Occipital lobe (tissue), 2 donors: ENCODE results near the gene MRPS11. TPM values are rescaled to one million over a fixed set of nuclear protein-coding genes. Genes with fewer than 3 reads are reported as not detected.
A peak's percentile ranks its signal among the peaks of the same experiment; 100 is the strongest.
"Not testable (repeated sequence)": the region's sequence is repeated elsewhere in the genome, so short reads cannot be mapped to it uniquely, and the experiment has no call there.

Source experiments
- DNase-seq: peaks from one replicate; lab custom pipeline; 2025; lab: John Stamatoyannopoulos, UW
- total RNA-seq: library from RNA; depleted of rRNA; stranded (reverse); fragments of >200 nt; gene quantifications from one replicate; pipeline ENCODE4 v1.2.3, GENCODE V29; 2014

The MRPS11 gene
- 16.7 TPM for total RNA-seq

- peak; percentile 77 for DNase-seq
These were observed at the start of gene MRPS11, which contains the start of gene MRPL46 for GRCh38 chr15:88467073-88467934. TSS of gene MRPS11 (plus strand) at chr15:88467708. CDS start at chr15:88467718, 10 bp downstream. TSS of gene MRPL46 (minus strand) at chr15:88467388. CDS start at chr15:88467377, 11 bp downstream.

GRCh38 chr15:88419830-88420229 is 47.7 kb upstream of the MRPS11 start:
- DNase-seq = no peak

- no peak for DNase-seq
These were observed 44.2 kb upstream of the MRPS11 start for GRCh38 chr15:88423331-88423730.

GRCh38 chr15:88426304-88426703 is 41.2 kb upstream of the MRPS11 start:
- no peak for DNase-seq

GRCh38 chr15:88428053-88428452 is 39.5 kb upstream of the MRPS11 start:
- no peak for DNase-seq

- DNase-seq = no peak
These were observed 38.5 kb upstream of the MRPS11 start for GRCh38 chr15:88428805-88429605.

- no peak for DNase-seq
These were observed 37.5 kb upstream of the MRPS11 start for GRCh38 chr15:88430051-88430450.

GRCh38 chr15:88431441-88431840 is 36.1 kb upstream of the MRPS11 start:
- no peak for DNase-seq

GRCh38 chr15:88433046-88433685 is 34.3 kb upstream of the MRPS11 start:
- DNase-seq = no peak

- not testable (repeated sequence) for DNase-seq
These were observed 33.4 kb upstream of the MRPS11 start for GRCh38 chr15:88434106-88434505.

- DNase-seq = no peak
These were observed 29.3 kb upstream of the MRPS11 start for GRCh38 chr15:88438181-88438580.

GRCh38 chr15:88440021-88440420 is 27.5 kb upstream of the MRPS11 start:
- DNase-seq = no peak

GRCh38 chr15:88441076-88441730 is 26.3 kb upstream of the MRPS11 start:
- no peak for DNase-seq

GRCh38 chr15:88447206-88447605 is 20.3 kb upstream of the MRPS11 start:
- no peak for DNase-seq

GRCh38 chr15:88447741-88448140 is 19.8 kb upstream of the MRPS11 start:
- no peak for DNase-seq

- no peak for DNase-seq
These were observed 18.5 kb upstream of the MRPS11 start for GRCh38 chr15:88448991-88449461.

GRCh38 chr15:88449581-88449980 is 17.9 kb upstream of the MRPS11 start:
- no peak for DNase-seq

- peak; percentile 20 for DNase-seq
These were observed 17.2 kb upstream of the MRPS11 start for GRCh38 chr15:88450125-88450798.

GRCh38 chr15:88453651-88454050 is 13.9 kb upstream of the MRPS11 start:
- no peak for DNase-seq

GRCh38 chr15:88454236-88454635 is 13.3 kb upstream of the MRPS11 start:
- DNase-seq = no peak
